Skin epidermis (tissue), 12 donors: ENCODE results near the gene GLP1R.

Experiments
- H3K27ac ChIP-seq, 21 experiments: fragments of 200-600 bp; sonication (generic) in 11 of 21; one replicate each; pipeline ENCODE4 v1.5.0; 2020; ENCODE audit warnings: mild to moderate bottlenecking in 3 of 21, inconsistent platforms in 2 of 21, moderate library complexity in 2 of 21
- H3K4me3 ChIP-seq, 7 experiments: fragments of 200-600 bp; sonication (generic) in 2 of 7; one replicate each; pipeline ENCODE4 v1.5.0; 2020; ENCODE audit warnings: inconsistent platforms in 2 of 7, mild to moderate bottlenecking in 2 of 7, moderate library complexity in 1 of 7

The GLP1R gene

DNA sequence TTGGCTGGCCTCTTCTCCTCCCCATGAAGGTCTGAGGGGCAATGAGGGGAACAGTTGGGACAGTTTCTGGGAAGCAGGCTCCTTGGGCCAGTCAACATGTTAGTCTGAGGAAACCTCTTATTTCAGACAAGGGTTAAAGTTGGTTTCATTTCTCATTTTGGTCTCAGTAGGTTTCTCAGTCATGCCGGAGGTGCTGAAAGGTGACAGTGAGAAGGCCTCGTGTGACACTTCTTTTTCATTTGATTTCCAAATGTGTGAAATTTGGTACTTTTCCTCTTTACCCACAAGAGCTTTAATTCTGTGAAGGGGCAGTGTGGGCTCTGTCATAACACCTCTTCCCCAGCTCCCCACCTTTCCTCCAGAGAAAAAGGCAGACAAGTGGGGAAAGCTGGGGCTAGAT is 7.5 kb upstream of the GLP1R start:
- H3K27ac ChIP-seq: no peak overlapping the region
- H3K4me3 ChIP-seq: no peak overlapping the region

DNA sequence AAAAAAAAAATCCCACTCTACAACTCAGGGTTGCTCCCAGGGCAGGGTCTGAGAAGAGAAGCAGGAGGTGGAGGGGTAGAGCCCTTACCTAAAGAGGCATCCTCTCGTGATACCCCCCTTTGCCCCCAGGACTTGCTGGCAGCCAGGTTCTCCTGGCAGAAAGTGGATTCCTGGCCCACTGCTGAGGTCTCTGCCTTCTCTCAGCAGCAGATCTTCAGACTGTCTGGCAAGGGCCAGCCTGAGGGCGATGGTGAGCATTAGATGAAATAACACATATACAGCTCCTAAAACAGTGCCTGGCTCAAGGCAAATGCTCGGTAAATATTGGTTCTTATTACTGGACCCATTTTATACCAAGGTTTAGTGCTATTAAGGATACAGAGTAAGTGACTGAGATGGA is 4.8 kb upstream of the GLP1R start:
- Histone ChIP-seq H3K27ac (no peak overlapping the region), H3K4me3 (no peak overlapping the region)

GRCh38 chr6:39044181-39044580 is 4.4 kb upstream of the GLP1R start:
- no peak overlapping the region for H3K27ac ChIP-seq
- no peak overlapping the region for H3K4me3 ChIP-seq

- no peak overlapping the region for H3K4me3 ChIP-seq
- no peak overlapping the region for H3K27ac ChIP-seq
Observed at GRCh38 chr6:39047434-39048327, 900 bp upstream of the GLP1R start.

GRCh38 chr6:39049575-39050283 is 1.1 kb downstream of the GLP1R start:
- no peak overlapping the region for H3K27ac ChIP-seq
- no peak overlapping the region for H3K4me3 ChIP-seq

DNA sequence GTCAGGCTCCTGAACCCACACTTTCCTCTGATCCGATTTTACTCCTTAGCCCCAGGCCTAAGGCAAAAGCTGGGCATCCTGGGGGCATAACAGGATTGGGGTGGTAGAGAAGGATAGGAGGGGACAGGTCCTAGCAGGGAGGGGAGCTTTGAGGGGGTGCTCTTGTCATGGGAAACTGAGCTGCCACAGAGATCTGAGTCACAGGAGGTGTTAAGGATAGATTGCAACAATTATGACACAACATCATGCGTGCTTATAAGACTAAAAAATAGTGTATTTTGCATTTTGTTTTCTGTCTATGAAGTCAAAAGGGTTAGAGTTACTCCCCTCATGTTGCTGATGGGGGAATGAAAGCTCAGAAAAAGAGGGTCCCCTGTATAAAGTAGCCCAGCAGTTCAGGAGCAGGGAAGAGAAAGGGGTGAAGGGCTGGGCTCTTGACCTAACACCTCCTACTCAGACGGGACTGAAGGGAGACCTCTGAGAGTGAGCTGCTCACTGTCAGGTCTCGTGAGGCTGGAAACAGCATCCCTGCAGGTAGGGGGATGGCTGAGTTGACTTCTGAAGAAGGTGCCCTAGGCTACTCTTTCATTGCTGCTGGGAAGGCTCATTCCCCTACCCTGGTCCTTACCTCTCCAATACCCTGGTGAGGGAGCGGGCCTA is 2.0 kb downstream of the GLP1R start:
- H3K4me3 ChIP-seq: no peak overlapping the region
- peak overlapping the region in 1 of 21 experiments; percentile 21 for H3K27ac ChIP-seq

DNA sequence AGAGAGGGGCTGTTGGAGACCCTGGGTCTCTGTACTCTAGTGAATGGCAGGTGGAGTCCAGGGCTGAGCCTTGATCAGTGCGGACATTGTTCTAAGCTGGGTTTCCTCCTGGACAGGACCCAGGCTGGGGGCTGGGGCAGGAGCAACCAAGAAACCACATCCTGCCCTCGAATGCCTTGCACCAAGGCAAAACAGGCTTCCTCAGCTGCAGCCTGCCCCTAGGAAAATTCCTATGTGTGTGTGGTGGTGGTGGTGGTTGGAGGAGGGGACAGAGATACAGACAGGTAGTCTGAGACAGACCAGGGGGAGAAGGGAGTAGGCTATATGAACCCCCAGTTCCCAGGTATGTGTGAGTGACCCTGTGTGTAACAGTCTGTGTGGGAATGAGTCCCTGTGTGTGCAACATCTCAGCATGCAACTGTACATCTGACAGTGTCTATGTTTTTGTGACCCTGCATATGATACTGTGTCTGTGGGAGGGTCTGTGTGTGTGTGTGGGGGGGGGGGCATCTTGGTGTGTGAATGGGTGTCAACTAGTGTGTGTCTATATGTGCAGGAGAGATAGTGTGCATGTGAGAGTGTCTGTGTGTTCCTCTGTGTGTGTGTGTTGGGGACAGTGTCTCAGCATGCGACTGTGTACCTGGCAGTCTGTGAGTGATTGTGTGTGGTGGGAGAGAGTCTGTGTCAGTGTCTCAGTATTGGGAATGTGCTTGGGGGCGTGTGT is 3.0 kb downstream of the GLP1R start:
- Histone ChIP-seq H3K4me3 (no peak overlapping the region), H3K27ac (peak overlapping the region in 1 of 21 experiments; percentile 21)

DNA sequence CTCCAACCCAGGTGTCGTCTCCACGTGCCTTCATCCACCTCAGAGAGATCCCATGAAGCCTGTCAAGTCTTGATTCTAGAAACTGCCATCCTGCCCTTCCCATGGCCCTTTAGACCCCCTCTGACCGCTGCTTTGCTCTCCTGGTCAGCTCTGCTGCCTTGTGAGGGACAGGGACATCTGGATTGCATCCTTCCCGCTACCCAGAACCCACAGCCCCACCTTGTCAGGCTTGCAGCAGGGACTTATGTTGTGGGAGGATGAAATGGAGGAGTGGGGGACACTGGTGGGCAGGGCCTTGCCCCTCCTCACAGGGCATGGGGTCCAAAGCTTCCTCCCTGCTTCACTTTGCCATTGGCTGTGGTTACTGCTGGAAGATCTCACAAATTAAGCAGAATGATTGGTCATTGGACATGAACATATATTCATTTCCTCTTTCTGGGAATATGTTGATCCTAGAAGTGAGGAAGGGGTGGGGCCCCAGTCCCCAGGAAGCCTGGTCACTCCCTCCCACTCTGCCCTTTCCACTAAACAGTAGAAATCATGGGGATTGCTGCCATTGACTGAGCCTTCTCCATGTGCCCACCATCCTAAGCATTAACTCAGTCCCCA is 4.5 kb downstream of the GLP1R start:
- peak overlapping the region in 1 of 21 experiments; percentile 65 for H3K27ac ChIP-seq
- no peak overlapping the region for H3K4me3 ChIP-seq

GRCh38 chr6:39053854-39054576 is 5.4 kb downstream of the GLP1R start:
- Histone ChIP-seq H3K27ac (peak overlapping the region in 1 of 21 experiments; percentile 65), H3K4me3 (no peak overlapping the region)

- Histone ChIP-seq H3K27ac (peak overlapping the region in 1 of 21 experiments; percentile 65), H3K4me3 (no peak overlapping the region)
Observed at GRCh38 chr6:39054577-39055142, 6.1 kb downstream of the GLP1R start.

GRCh38 chr6:39055661-39056060 is 7.1 kb downstream of the GLP1R start:
- no peak overlapping the region for H3K4me3 ChIP-seq
- H3K27ac ChIP-seq: no peak overlapping the region

GRCh38 chr6:39056191-39056590 is 7.6 kb downstream of the GLP1R start:
- H3K27ac ChIP-seq: no peak overlapping the region
- H3K4me3 ChIP-seq: no peak overlapping the region

DNA sequence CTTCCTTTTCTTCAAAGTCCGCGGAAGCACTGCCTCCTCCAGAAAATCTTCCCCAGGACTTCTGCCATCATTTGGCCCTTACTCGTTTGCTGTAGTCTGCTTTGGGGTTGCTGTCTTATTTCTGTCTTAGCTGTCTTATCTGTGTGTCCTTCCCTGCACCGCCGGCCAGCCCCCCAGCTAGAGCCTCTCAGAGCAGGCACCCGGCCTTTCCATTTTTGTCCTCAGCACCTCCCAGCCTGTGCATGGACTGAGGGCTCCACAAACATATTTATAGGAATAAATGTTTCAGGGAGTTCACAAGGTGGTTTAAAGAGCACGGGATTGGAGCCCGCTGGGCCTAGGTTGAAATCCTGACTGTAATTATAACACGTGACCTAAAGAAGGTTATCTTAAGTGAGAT is 8.1 kb downstream of the GLP1R start:
- H3K4me3 ChIP-seq: no peak overlapping the region
- H3K27ac ChIP-seq: no peak overlapping the region

GRCh38 chr6:39057251-39058155 is 8.9 kb downstream of the GLP1R start:
- H3K4me3 ChIP-seq: no peak overlapping the region
- H3K27ac ChIP-seq: no peak overlapping the region

DNA sequence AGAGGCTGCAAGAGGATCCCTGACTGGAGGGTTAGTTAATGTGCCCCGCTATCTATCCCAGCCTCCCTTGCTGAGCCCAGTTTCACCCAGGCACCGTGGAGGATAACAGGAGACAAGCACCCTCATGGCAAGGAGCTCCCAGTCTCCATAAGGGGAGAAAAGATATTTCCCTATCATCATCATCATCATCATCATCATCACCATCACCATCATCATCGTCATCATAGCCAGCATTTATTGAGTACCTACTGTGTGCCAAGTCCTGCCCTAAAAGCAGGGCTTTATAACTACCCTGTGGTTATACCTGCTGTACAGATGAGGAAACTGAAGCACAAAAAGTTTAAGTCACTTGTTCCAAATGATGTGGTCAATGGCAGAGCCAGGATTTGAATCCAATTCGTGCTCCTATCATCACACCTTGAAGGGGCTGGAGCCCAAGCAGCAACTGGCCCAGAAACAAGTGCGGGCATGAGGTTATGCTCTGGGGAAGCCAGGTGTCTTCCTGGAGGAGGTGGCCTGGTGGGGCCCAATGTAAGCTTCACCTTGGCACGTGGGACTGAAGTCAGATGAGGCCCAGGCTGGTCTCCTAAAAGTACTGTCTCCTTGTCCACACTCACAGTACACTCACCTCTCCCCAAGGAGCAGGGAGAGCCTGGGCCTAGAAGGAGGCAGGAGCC is 10.0 kb downstream of the GLP1R start:
- Histone ChIP-seq H3K4me3 (no peak overlapping the region), H3K27ac (no peak overlapping the region)

GRCh38 chr6:39059496-39060310 is 11.1 kb downstream of the GLP1R start:
- Histone ChIP-seq H3K4me3 (no peak overlapping the region), H3K27ac (no peak overlapping the region)
